Testis (tissue), 3 donors: Measurements from ENCODE around the gene ETV5. TPM values are rescaled to one million over a fixed set of nuclear protein-coding genes. Genes with fewer than 3 reads are reported as not detected.

ENCODE experiments used
- DNase-seq: peaks from one replicate; pipeline ENCODE4 v3.0.0-alpha.2; 2019
- H3K27ac ChIP-seq, 2 donors: fragments of 200-600 bp; sonication (generic); one replicate each; pipeline ENCODE4 v1.5.1; 2019
- H3K27me3 ChIP-seq: fragments of 200-600 bp; sonication (generic); one replicate; pipeline ENCODE4 v1.5.1; 2019
- H3K36me3 ChIP-seq: fragments of 200-600 bp; sonication (generic); one replicate; pipeline ENCODE4 v1.5.1; 2017; ENCODE audit warnings: low read depth; ENCODE audit errors: missing control alignments
- H3K4me1 ChIP-seq: fragments of 200-600 bp; sonication (generic); one replicate; pipeline ENCODE4 v1.5.1; 2019
- H3K4me3 ChIP-seq, 2 donors: fragments of 200-600 bp; sonication (generic); one replicate each; pipeline ENCODE4 v1.5.1; 2017 to 2019
- H3K9me3 ChIP-seq: fragments of 200-600 bp; sonication (generic); one replicate; pipeline ENCODE4 v1.5.1; 2017
- POLR2A ChIP-seq: fragments of 450-650 bp; IDR thresholded peaks from one replicate; pipeline ENCODE4 v1.6.1; 2017; ENCODE audit warnings: antibody characterized with exemption, mild to moderate bottlenecking, moderate library complexity
- WGBS, 2 donors: methylation state at CpG; one replicate each; pipeline ENCODE4 v1.1.5; 2018; 5-methylcytosine and 5-hydroxymethylcytosine counted together
- intact Hi-C: fragments of 100-400 bp; cut with DNase I; formaldehyde crosslinking; loops from one replicate; pipeline ENCODE4 v1.15.1; 2023; ENCODE audit warnings: low total_unique reads
- polyA plus RNA-seq: library from polyadenylated mRNA; stranded (reverse); fragments of 350-450 nt; fragmentation: Illumina TruSeq; extraction: RNeasy Lipid Tissue Mini Kit (QIAGEN cat#74804); gene quantifications from one replicate; pipeline ENCODE4 v1.2.3, GENCODE V29; 2014; ENCODE audit warnings: low read depth, low replicate concordance; ENCODE audit not compliant: insufficient read depth
- total RNA-seq, 2 donors: library from RNA; depleted of rRNA; stranded (reverse); fragments of >200 nt; gene quantifications; one replicate each; pipeline ENCODE4 v1.2.3, GENCODE V29; 2016
- TF ChIP-seq, protein P1 (sequence below), 3 experiments: fragments of 450-650 bp in 2 of 3; fragments of 200-600 bp in 1 of 3; sonication (generic) in 1 of 3; IDR thresholded peaks; one replicate each; pipeline ENCODE4 v1.5.1; 2016 to 2019; ENCODE audit warnings: antibody characterized with exemption in 3 of 3, mild to moderate bottlenecking in 2 of 3, moderate library complexity in 1 of 3

ETV5 gene
- total and polyA plus RNA-seq, 3 donors from 2014 or later: 15.7 to 22.4 (median 20.8) TPM

- intact Hi-C loops: no loop called here
- Histone ChIP-seq H3K9me3 (no peaks in the 10 kb centered on the region), H3K27ac (no peak overlapping the region), H3K27me3 (no peaks in the 10 kb centered on the region), H3K4me3 (no peak overlapping the region), H3K36me3 (no peaks in the 10 kb centered on the region), H3K4me1 (no peaks in the 10 kb centered on the region)
- 90 to 93% methylated on average over 2 of the region's 2 CpGs for WGBS, 2 donors
- TF ChIP-seq, protein P1, sequence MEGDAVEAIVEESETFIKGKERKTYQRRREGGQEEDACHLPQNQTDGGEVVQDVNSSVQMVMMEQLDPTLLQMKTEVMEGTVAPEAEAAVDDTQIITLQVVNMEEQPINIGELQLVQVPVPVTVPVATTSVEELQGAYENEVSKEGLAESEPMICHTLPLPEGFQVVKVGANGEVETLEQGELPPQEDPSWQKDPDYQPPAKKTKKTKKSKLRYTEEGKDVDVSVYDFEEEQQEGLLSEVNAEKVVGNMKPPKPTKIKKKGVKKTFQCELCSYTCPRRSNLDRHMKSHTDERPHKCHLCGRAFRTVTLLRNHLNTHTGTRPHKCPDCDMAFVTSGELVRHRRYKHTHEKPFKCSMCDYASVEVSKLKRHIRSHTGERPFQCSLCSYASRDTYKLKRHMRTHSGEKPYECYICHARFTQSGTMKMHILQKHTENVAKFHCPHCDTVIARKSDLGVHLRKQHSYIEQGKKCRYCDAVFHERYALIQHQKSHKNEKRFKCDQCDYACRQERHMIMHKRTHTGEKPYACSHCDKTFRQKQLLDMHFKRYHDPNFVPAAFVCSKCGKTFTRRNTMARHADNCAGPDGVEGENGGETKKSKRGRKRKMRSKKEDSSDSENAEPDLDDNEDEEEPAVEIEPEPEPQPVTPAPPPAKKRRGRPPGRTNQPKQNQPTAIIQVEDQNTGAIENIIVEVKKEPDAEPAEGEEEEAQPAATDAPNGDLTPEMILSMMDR (IDR thresholded peaks at IDR 0.05): no peak
- no peak for TF ChIP-seq POLR2A
- no peak for DNase-seq
These were observed 20.6 kb downstream of the ETV5 start for GRCh38 chr3:186088335-186088734.

GRCh38 chr3:186084264-186084663, 24.6 kb downstream of the ETV5 start:
- Histone ChIP-seq H3K36me3 (no peaks in the 10 kb centered on the region), H3K27me3 (no peaks in the 10 kb centered on the region), H3K9me3 (no peaks in the 10 kb centered on the region), H3K4me3 (no peak overlapping the region), H3K27ac (no peak overlapping the region), H3K4me1 (no peaks in the 10 kb centered on the region)
- 88 to 92% methylated on average over 4 of the region's 4 CpGs for WGBS, 2 donors
- intact Hi-C loops: no loop called here
- no peak for DNase-seq
- TF ChIP-seq, protein P1 (IDR thresholded peaks at IDR 0.05): no peak
- no peak for TF ChIP-seq POLR2A

DNA sequence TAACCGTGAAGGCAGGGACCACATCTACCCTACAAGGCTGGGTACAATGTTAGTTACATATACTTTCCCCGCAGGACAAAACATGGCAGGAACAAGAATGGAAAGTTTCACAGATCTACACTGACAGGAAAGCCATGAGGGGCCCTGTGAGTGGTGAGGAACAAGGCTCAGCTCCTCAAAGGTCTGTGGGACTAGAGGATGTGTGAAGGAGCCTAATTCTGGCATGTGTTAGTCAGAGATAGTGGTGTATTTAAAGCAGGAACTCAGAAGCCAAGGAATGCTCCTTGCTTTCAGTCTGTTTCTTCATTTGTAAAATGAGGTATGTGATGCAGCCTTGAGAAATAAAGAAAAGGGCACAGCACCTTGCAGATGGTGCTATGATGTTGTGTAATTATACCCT, 25.1 kb downstream of the ETV5 start:
- no peak overlapping the region for H3K27ac ChIP-seq
- no peaks in the 10 kb centered on the region for H3K27me3 ChIP-seq
- no peaks in the 10 kb centered on the region for H3K36me3 ChIP-seq
- no peaks in the 10 kb centered on the region for H3K9me3 ChIP-seq
- H3K4me3 ChIP-seq: no peak overlapping the region
- no peaks in the 10 kb centered on the region for H3K4me1 ChIP-seq
- 89 to 95% methylated on average over 2 of the region's 2 CpGs for WGBS, 2 donors
- TF ChIP-seq, protein P1 (IDR thresholded peaks at IDR 0.05): no peak
- no peak for DNase-seq
- intact Hi-C loops: no loop called here

DNA sequence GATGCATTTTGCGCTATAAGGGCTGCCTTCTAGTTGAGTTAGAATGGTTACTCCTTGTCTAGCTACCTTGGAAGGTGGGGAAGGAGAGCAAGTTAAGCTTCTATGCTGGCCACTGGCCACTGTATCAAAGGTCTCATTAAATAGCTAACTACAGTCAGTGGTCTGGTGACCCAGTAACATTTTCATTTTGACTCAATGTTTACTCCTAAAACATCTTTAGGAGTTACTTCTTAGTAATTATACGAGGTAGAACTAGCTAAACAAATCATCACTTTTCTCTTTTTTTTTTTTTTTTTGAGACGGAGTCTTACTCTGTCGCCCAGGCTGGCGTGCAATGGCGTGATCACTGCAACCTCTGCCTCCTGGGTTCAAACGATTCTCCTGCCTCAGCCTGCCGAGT, 26.7 kb downstream of the ETV5 start:
- intact Hi-C loops: no loop called here
- H3K4me3 ChIP-seq: no peak overlapping the region
- no peaks in the 10 kb centered on the region for H3K4me1 ChIP-seq
- TF ChIP-seq POLR2A: no peak
- TF ChIP-seq, protein P1 (IDR thresholded peaks at IDR 0.05): no peak
- DNase-seq: no peak
- WGBS, 2 donors: 94 to 95% methylated on average over 8 of the region's 8 CpGs
- no peaks in the 10 kb centered on the region for H3K36me3 ChIP-seq
- no peaks in the 10 kb centered on the region for H3K9me3 ChIP-seq
- no peak overlapping the region for H3K27ac ChIP-seq
- H3K27me3 ChIP-seq: no peaks in the 10 kb centered on the region

DNA sequence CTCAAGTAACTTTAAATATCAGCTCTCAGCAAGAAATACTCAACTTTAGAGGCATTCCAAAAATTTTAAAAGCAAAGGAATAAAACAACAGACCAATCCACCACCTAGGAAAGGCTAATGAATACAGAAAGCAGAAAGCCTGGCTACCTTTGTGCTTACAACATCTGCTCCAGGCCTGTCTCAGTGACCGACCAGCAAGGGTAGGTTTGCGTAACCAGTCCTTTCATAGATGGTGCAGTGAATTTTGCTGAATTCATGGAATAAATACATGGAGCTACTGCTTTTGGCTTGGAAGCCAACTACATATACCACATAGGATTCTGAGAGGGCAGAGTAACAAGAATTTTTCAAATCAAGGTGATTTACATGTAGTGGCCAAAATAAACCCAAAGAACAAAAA, 27.2 kb downstream of the ETV5 start:
- no peaks in the 10 kb centered on the region for H3K9me3 ChIP-seq
- 92 to 98% methylated on average over 2 of the region's 2 CpGs for WGBS, 2 donors
- no peaks in the 10 kb centered on the region for H3K27me3 ChIP-seq
- no peak overlapping the region for H3K27ac ChIP-seq
- no peaks in the 10 kb centered on the region for H3K4me1 ChIP-seq
- intact Hi-C loops: no loop called here
- H3K4me3 ChIP-seq: no peak overlapping the region
- no peaks in the 10 kb centered on the region for H3K36me3 ChIP-seq
- no peak for TF ChIP-seq POLR2A
- TF ChIP-seq, protein P1 (IDR thresholded peaks at IDR 0.05): no peak
- DNase-seq: no peak
